ENCODE results near the gene OSTM1.

DNA sequence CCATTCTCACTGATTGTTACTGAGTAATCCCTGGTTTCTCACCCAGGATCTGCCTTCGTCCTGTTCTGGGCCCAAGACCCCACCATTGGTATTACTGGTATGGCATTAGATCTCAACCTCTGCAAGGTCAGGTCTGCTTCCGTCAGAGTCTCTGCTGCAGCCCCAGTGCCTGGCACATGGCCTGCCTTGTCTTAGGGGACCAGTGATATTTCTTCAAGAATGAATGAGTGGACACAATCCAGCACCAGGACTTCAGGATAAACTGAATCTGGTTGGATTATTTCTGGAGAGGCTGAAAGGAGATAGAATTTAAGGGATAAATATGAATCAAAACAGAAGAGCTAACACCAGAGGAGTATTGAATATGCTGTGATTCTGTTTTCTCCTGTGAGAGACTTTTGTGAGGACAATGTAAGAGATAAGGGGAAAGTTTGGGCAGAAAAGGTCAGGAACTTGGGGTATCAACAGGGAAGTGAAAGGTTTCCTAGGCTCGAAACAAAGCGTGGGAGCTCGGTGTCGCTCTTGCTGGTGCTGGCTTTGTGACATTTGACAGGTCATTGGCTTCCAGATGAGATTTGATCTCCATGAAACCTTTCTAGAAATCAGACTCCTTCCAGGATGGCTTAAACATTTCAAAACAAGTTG is 53.9 kb downstream of the OSTM1 start:
- TF ChIP-seq CHD2 (IDR thresholded peaks at IDR 0.05; ENCODE audit: low read length, partially characterized antibody) (no peak), GATA2 (CRISPR knock-in tag; IDR thresholded peaks at IDR 0.05) (no peak), POLR2AphosphoS5 (IDR thresholded peaks at IDR 0.05; ENCODE audit: low read depth, low read length) (no peak)
- TF ChIP-seq, protein P1, sequence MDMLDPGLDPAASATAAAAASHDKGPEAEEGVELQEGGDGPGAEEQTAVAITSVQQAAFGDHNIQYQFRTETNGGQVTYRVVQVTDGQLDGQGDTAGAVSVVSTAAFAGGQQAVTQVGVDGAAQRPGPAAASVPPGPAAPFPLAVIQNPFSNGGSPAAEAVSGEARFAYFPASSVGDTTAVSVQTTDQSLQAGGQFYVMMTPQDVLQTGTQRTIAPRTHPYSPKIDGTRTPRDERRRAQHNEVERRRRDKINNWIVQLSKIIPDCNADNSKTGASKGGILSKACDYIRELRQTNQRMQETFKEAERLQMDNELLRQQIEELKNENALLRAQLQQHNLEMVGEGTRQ (IDR thresholded peaks at IDR 0.05; ENCODE audit: borderline replicate concordance, low read depth, low read length), result no peak
- TF ChIP-seq, protein P2, sequence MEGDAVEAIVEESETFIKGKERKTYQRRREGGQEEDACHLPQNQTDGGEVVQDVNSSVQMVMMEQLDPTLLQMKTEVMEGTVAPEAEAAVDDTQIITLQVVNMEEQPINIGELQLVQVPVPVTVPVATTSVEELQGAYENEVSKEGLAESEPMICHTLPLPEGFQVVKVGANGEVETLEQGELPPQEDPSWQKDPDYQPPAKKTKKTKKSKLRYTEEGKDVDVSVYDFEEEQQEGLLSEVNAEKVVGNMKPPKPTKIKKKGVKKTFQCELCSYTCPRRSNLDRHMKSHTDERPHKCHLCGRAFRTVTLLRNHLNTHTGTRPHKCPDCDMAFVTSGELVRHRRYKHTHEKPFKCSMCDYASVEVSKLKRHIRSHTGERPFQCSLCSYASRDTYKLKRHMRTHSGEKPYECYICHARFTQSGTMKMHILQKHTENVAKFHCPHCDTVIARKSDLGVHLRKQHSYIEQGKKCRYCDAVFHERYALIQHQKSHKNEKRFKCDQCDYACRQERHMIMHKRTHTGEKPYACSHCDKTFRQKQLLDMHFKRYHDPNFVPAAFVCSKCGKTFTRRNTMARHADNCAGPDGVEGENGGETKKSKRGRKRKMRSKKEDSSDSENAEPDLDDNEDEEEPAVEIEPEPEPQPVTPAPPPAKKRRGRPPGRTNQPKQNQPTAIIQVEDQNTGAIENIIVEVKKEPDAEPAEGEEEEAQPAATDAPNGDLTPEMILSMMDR (IDR thresholded peaks at IDR 0.05), result no peak

Measured in SK-N-SH (cell line).